Left lung (tissue), 10 donors: ENCODE results near the gene QPCT. TPM values are rescaled to one million over a fixed set of nuclear protein-coding genes. Genes with fewer than 3 reads are reported as not detected.

Experiments
- ATAC-seq: fragments of 200-7000 bp; cut with Tn5 transposase; one replicate; pipeline ENCODE4 v1.9.1; 2020; ENCODE audit warnings: moderate library complexity
- DNase-seq, 4 donors: peaks; one replicate each; pipeline ENCODE4 v3.0.0-alpha.2; 2013 to 2020
- H3K27ac ChIP-seq, 2 donors: fragments of 200-600 bp; sonication (generic) in 1 of 2; one replicate each; pipeline versions ENCODE4 v1.5.0 to v1.8.0; 2020 to 2021
- H3K27me3 ChIP-seq, 2 donors: fragments of 200-600 bp; sonication (generic) in 1 of 2; one replicate each; pipeline versions ENCODE4 v1.5.0 to v1.8.0; 2020 to 2021
- H3K36me3 ChIP-seq, 2 donors: fragments of 200-600 bp; sonication (generic) in 1 of 2; one replicate each; pipeline versions ENCODE4 v1.5.0 to v1.8.0; 2020 to 2021
- H3K4me1 ChIP-seq, 2 donors: fragments of 200-600 bp; one replicate each; pipeline ENCODE4 v1.8.0; 2021
- H3K4me3 ChIP-seq, 2 donors: fragments of 200-600 bp; sonication (generic) in 1 of 2; one replicate each; pipeline versions ENCODE4 v1.5.0 to v1.8.0; 2020 to 2021; ENCODE audit warnings: mild to moderate bottlenecking in 1 of 2
- H3K9me3 ChIP-seq, 2 donors: fragments of 200-600 bp; sonication (generic) in 1 of 2; one replicate each; pipeline versions ENCODE4 v1.5.0 to v1.8.0; 2020 to 2021
- CTCF ChIP-seq, 2 donors: fragments of 200-600 bp; sonication (generic) in 1 of 2; IDR thresholded peaks; one replicate each; pipeline versions ENCODE4 v1.5.0 to v1.8.0; 2021; ENCODE audit warnings: antibody characterized with exemption in 2 of 2
- intact Hi-C, 2 donors: fragments of 100-400 bp; cut with DNase I; formaldehyde crosslinking; loops; one replicate each; pipeline versions ENCODE4 v1.11.2 to v1.14.2; 2022
- polyA plus RNA-seq, 6 donors: library from polyadenylated mRNA; unstranded; fragments of 120-200 nt; gene quantifications; one replicate each; pipeline ENCODE4 v1.2.1, GENCODE V29; 2013; ENCODE audit not compliant: insufficient read length in 6 of 6
- total RNA-seq, 2 donors: library from RNA; stranded (reverse); fragmentation: NEBNext Ultra II Directional; extraction: Animal tissue kit (Norgen Biotek cat#: 25700); gene quantifications; one replicate each; pipeline ENCODE4 v1.2.1, GENCODE V29; 2021
- donor health status: DM: no; HTN: yes; CAD: no.
- donor health status: DM: no; HTN: no; CAD: no.

The QPCT gene
- total and polyA plus RNA-seq, 8 donors: 4.1 to 20.8 (median 10.8) TPM

- TF ChIP-seq CTCF (IDR thresholded peaks at IDR 0.05): no peak
- Histone ChIP-seq H3K9me3 (no peaks in the 10 kb centered on the region), H3K27ac (no peak overlapping the region), H3K36me3 (no peaks in the 10 kb centered on the region), H3K4me3 (no peak overlapping the region), H3K4me1 (peaks cover 8 to 24% of the 10 kb centered on the region in 2 donors), H3K27me3 (no peaks in the 10 kb centered on the region)
- ATAC-seq (no peak), DNase-seq (no peak)
- intact Hi-C loops: no loop called here
These were observed 48.0 kb downstream of the QPCT start for GRCh38 chr2:37392428-37392827.

GRCh38 chr2:37394263-37394662 is 49.8 kb downstream of the QPCT start:
- Histone ChIP-seq H3K4me3 (no peak overlapping the region), H3K4me1 (peaks cover 8 to 23% of the 10 kb centered on the region in 2 donors), H3K27me3 (no peaks in the 10 kb centered on the region), H3K27ac (no peak overlapping the region), H3K36me3 (no peaks in the 10 kb centered on the region), H3K9me3 (no peaks in the 10 kb centered on the region)
- DNase-seq (no peak), ATAC-seq (peak; percentile 10)
- intact Hi-C loops: no loop called here
- no peak for TF ChIP-seq CTCF (IDR thresholded peaks at IDR 0.05)

GRCh38 chr2:37394796-37395555 is 50.5 kb downstream of the QPCT start:
- intact Hi-C loops: no loop called here
- Histone ChIP-seq H3K27me3 (no peaks in the 10 kb centered on the region), H3K9me3 (no peaks in the 10 kb centered on the region), H3K4me1 (peaks cover 2 to 15% of the 10 kb centered on the region in 2 donors), H3K4me3 (no peak overlapping the region), H3K27ac (no peak overlapping the region), H3K36me3 (no peaks in the 10 kb centered on the region)
- DNase-seq: no peak
- no peak for ATAC-seq
- TF ChIP-seq CTCF (IDR thresholded peaks at IDR 0.05): no peak

GRCh38 chr2:37396890-37397565 is 52.6 kb downstream of the QPCT start:
- ATAC-seq (no peak), DNase-seq (no peak)
- no peak for TF ChIP-seq CTCF (IDR thresholded peaks at IDR 0.05)
- no peak overlapping the region for H3K4me3 ChIP-seq
- H3K36me3 ChIP-seq: no peaks in the 10 kb centered on the region
- no peaks in the 10 kb centered on the region for H3K9me3 ChIP-seq
- no peaks in the 10 kb centered on the region for H3K4me1 ChIP-seq
- H3K27me3 ChIP-seq: no peaks in the 10 kb centered on the region
- no peak overlapping the region for H3K27ac ChIP-seq
- intact Hi-C loops: no loop called here

GRCh38 chr2:37398990-37399389 is 54.6 kb downstream of the QPCT start:
- TF ChIP-seq CTCF (IDR thresholded peaks at IDR 0.05): no peak
- ATAC-seq (no peak), DNase-seq (no peak)
- intact Hi-C loops: no loop called here
- Histone ChIP-seq H3K27ac (no peak overlapping the region), H3K4me1 (no peaks in the 10 kb centered on the region), H3K9me3 (no peaks in the 10 kb centered on the region), H3K4me3 (no peak overlapping the region), H3K27me3 (no peaks in the 10 kb centered on the region), H3K36me3 (no peaks in the 10 kb centered on the region)
